Peyer's patch (tissue), 4 donors: Measurements from ENCODE around the gene PLEKHA6. TPM values are rescaled to one million over a fixed set of nuclear protein-coding genes. Genes with fewer than 3 reads are reported as not detected.

Experiments used
- DNase-seq, 3 donors: peaks; one replicate each; pipeline ENCODE4 v3.0.0-alpha.2; 2017 to 2019
- H3K27ac ChIP-seq, 4 donors: fragments of 200-600 bp; sonication (generic); one replicate each; pipeline ENCODE4 v1.5.1; 2016 to 2019
- H3K27me3 ChIP-seq, 2 donors: fragments of 200-600 bp; sonication (generic); one replicate each; pipeline ENCODE4 v1.5.1; 2019
- H3K36me3 ChIP-seq, 3 donors: fragments of 200-600 bp; sonication (generic); one replicate each; pipeline ENCODE4 v1.5.1; 2016 to 2019
- H3K4me1 ChIP-seq, 4 donors: fragments of 200-600 bp; sonication (generic); one replicate each; pipeline ENCODE4 v1.5.1; 2016 to 2019
- H3K4me3 ChIP-seq, 4 donors: fragments of 200-600 bp; sonication (generic); 1 replicate in 3 of 4; 2 replicates in 1 of 4; pipeline ENCODE4 v1.5.1; 2016 to 2019; ENCODE audit warnings: mild to moderate bottlenecking in 1 of 4
- H3K9me3 ChIP-seq, 4 donors: fragments of 200-600 bp; sonication (generic); one replicate each; pipeline ENCODE4 v1.5.1; 2016 to 2019; ENCODE audit warnings: mild to moderate bottlenecking in 1 of 4
- POLR2A ChIP-seq, 2 donors: fragments of 450-650 bp; IDR thresholded peaks; one replicate each; pipeline ENCODE4 v1.5.1; 2017; ENCODE audit warnings: antibody characterized with exemption in 2 of 2, mild to moderate bottlenecking in 2 of 2, moderate library complexity in 2 of 2
- total RNA-seq, 4 donors: library from RNA; depleted of rRNA; stranded (reverse); fragments of >200 nt; gene quantifications; one replicate each; pipeline ENCODE4 v1.1.0, GENCODE V29; 2016
- TF ChIP-seq, protein P1 (sequence below), 6 experiments: fragments of 450-650 bp in 4 of 6; fragments of 200-600 bp in 2 of 6; sonication (generic) in 1 of 6; IDR thresholded peaks; one replicate each; pipeline ENCODE4 v1.5.1; 2017 to 2019; ENCODE audit warnings: antibody characterized with exemption in 6 of 6, mild to moderate bottlenecking in 3 of 6, moderate library complexity in 1 of 6

PLEKHA6 gene
- total RNA-seq, 4 donors from 2014 or later = 57.3 to 91.6 (median 70.2) TPM

DNA sequence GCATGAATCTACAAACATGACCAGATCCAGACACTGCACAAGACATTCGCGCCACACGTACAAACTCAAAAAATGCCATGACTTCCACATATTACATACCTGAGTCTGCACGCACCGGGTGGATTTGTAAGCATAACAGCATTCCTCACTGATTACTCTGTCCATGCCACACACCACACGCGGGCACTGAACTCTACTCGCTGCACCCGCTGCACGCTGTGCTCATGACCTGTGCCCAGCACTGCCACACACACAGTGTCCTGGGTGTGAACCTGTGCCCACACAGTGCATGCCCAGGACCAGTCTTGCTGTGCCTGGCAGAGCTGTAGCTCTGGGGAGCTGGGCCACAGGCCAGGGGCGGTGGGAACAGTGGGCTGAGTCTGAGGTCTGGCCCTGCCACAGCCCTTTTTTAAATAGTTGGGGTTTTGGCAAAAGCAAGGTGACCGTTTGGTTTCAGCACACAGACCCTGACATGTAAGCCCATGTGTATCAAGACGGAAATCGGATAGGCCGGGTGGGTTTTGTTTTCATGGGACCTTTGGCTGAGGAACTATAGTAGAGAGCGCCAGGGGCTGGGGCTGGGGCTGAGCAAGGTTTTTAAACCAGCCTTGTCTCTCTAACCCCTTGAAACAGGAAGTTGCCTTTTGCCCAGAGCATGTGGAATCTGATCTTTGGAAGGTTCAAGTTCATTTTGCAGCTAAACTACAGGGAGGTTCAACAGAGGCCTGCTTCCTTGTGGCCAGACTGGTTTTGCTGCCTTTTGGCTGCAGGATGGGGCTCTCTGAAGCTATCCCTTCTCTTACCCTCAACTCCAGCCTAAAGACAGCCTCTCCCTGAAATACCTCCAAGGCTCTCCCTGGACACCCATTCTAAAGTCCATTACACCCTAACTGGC is 133.6 kb downstream of the PLEKHA6 start:
- TF ChIP-seq, protein P1, sequence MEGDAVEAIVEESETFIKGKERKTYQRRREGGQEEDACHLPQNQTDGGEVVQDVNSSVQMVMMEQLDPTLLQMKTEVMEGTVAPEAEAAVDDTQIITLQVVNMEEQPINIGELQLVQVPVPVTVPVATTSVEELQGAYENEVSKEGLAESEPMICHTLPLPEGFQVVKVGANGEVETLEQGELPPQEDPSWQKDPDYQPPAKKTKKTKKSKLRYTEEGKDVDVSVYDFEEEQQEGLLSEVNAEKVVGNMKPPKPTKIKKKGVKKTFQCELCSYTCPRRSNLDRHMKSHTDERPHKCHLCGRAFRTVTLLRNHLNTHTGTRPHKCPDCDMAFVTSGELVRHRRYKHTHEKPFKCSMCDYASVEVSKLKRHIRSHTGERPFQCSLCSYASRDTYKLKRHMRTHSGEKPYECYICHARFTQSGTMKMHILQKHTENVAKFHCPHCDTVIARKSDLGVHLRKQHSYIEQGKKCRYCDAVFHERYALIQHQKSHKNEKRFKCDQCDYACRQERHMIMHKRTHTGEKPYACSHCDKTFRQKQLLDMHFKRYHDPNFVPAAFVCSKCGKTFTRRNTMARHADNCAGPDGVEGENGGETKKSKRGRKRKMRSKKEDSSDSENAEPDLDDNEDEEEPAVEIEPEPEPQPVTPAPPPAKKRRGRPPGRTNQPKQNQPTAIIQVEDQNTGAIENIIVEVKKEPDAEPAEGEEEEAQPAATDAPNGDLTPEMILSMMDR (IDR thresholded peaks at IDR 0.05) = peak in 3 of 6 experiments; percentile 19 to 25 (median 20)
- TF ChIP-seq POLR2A (IDR thresholded peaks at IDR 0.05) = no peak
- Histone ChIP-seq H3K27ac (peak overlapping the region in 3 of 4 donors; percentile 74 to 88 (median 88)), H3K27me3 (no peaks in the 10 kb centered on the region), H3K4me1 (peaks cover 0 to 24% (median 0%) of the 10 kb centered on the region in 4 donors), H3K36me3 (peaks cover 0 to 61% (median 0%) of the 10 kb centered on the region in 3 donors), H3K9me3 (no peaks in the 10 kb centered on the region), H3K4me3 (no peak overlapping the region)
- DNase-seq = peak in 2 of 3 donors; percentile 84 to 88

DNA sequence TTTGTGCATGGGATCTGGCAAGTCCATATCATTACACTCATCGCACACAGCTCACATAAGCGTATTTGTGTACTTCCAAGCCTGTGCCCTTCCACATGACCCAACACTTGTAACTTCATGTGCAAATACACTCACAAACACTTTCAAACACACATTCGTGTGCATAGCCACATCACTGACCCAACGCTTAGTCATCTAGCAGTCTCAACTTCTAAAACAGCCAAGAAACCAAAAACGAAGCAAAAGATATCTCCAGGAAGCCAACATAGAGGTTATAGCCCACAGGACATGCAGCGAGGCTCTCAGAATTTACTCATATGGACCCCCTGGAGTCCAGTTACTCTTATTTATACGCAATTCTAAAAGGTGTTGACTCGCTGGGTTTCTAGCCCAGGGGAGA is 135.1 kb downstream of the PLEKHA6 start:
- no peaks in the 10 kb centered on the region for H3K9me3 ChIP-seq
- peaks cover 0 to 50% (median 0%) of the 10 kb centered on the region in 3 donors for H3K36me3 ChIP-seq
- H3K4me1 ChIP-seq = peaks cover 0 to 24% (median 0%) of the 10 kb centered on the region in 4 donors
- H3K27me3 ChIP-seq = no peaks in the 10 kb centered on the region
- DNase-seq = peak in 1 of 3 donors; percentile 0
- no peak overlapping the region for H3K27ac ChIP-seq
- no peak overlapping the region for H3K4me3 ChIP-seq
- no peak for TF ChIP-seq POLR2A (IDR thresholded peaks at IDR 0.05)
- TF ChIP-seq, protein P1 (IDR thresholded peaks at IDR 0.05) = no peak

DNA sequence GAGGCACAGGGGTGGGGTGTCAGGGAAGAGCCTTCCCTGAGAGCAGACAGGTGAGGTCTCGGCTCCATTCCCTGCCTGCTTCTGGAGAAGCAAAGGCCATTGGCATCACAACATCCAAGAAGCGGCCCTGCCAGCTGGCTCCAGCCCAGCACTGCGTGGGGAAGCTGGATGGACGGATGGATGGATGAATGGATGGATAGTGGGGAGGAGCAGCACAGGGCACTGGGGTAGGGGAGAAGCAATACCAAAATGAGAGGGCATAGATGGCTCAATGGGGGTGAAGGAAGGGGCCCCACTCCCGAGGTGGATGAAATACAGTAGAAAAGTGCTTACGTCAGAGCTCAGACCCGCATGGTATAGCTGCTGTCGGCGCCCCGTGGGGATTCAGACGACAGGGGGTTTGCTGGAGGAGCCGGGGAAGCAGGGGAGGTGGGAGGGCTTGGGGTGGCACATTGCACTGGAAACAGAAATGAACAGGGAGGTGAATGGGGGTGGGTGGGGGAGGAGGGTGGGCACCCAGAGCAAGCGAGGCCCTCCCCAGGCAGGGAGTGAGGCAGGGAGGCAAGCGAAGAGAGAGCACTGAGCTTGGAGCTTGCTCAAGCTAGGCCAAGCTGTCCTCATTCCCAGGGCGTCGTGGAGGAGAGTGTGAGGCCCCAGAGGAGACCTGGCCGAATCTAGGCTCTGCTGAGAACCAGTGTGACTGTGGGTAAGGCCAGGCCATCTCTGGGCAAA is 136.4 kb downstream of the PLEKHA6 start:
- no peak overlapping the region for H3K27ac ChIP-seq
- H3K4me3 ChIP-seq = no peak overlapping the region
- DNase-seq = peak in 1 of 3 donors; percentile 39
- TF ChIP-seq, protein P1 (IDR thresholded peaks at IDR 0.05) = no peak
- no peak for TF ChIP-seq POLR2A (IDR thresholded peaks at IDR 0.05)
- H3K36me3 ChIP-seq = peaks cover 0 to 39% (median 0%) of the 10 kb centered on the region in 3 donors
- H3K4me1 ChIP-seq = peaks cover 0 to 24% (median 0%) of the 10 kb centered on the region in 4 donors
- H3K9me3 ChIP-seq = no peaks in the 10 kb centered on the region
- no peaks in the 10 kb centered on the region for H3K27me3 ChIP-seq

DNA sequence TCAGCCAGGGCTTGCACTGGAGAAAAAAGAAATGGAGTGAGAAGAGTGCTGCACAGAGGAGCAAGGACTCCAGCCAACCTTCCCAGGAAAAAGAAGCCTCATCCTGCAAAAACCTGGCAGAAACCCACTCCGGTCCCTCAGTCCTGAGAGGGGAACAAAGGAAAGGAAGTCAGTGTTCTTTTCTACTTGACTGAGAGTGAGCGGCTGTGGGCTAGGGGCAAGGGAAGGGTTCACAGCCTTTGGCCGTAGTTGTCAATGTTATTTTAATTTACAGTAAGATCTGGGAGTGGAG is 137.0 kb downstream of the PLEKHA6 start:
- DNase-seq = no peak
- H3K27ac ChIP-seq = no peak overlapping the region
- H3K27me3 ChIP-seq = no peaks in the 10 kb centered on the region
- H3K4me3 ChIP-seq = no peak overlapping the region
- peaks cover 0 to 33% (median 0%) of the 10 kb centered on the region in 3 donors for H3K36me3 ChIP-seq
- TF ChIP-seq, protein P1 (IDR thresholded peaks at IDR 0.05) = no peak
- no peak for TF ChIP-seq POLR2A (IDR thresholded peaks at IDR 0.05)
- H3K9me3 ChIP-seq = no peaks in the 10 kb centered on the region
- peaks cover 0 to 21% (median 0%) of the 10 kb centered on the region in 4 donors for H3K4me1 ChIP-seq

DNA sequence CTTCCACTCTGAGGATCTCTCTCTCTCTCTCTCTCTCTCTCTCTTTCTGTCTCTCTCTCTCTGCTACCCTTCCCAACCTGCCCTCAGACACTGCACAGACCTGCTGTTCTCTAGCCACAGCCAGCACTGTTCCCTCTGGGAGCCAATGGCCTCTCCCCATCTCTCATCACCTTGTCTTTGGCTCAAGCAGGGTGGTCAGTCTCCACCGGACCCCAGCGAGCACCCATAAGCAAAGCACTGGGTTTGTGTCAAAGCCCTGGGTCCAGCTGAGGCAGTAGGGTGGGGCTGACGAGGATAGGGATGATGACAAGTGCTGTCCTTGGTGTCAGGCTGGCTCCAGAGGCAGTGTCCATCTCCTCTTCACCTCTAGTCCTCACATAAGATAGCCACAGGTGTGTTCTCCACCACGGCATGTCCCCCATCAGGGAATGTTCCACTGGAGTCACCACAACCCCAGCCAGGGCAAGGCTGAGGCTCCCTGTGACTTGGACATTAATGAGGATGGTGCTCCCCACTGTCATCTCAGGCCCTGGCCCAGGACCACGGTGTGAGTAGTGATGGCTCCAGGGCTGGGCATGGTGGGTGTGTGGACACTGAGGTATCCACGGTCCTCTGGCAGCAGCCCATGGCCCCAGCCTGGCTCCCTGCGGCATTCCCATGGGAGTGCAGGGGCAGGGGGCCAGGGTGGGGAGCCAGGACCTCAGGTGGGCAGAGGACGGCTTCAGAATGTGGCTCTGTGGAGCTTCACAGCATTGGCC is 137.5 kb downstream of the PLEKHA6 start:
- Histone ChIP-seq H3K36me3 (peaks cover 0 to 28% (median 0%) of the 10 kb centered on the region in 3 donors), H3K4me1 (peaks cover 0 to 16% (median 0%) of the 10 kb centered on the region in 4 donors), H3K27ac (no peak overlapping the region), H3K27me3 (no peaks in the 10 kb centered on the region), H3K9me3 (no peaks in the 10 kb centered on the region), H3K4me3 (no peak overlapping the region)
- TF ChIP-seq, protein P1 (IDR thresholded peaks at IDR 0.05) = no peak
- no peak for TF ChIP-seq POLR2A (IDR thresholded peaks at IDR 0.05)
- DNase-seq = no peak
